AG09319 (cell line): Measurements from ENCODE around the gene CALML3.

Experiments used
- DNase-seq: peaks from one replicate; pipeline ENCODE4 v3.0.0-alpha.2; 2010; ENCODE audit warnings: low read depth; ENCODE audit errors: extremely low read depth
- TF ChIP-seq, protein P1 (sequence below): IDR thresholded peaks from 2 replicates; pipeline ENCODE4 v1.5.1; 2011; ENCODE audit warnings: low read depth, mild to moderate bottlenecking, inconsistent platforms, low read length, moderate library complexity

CALML3 gene

DNA sequence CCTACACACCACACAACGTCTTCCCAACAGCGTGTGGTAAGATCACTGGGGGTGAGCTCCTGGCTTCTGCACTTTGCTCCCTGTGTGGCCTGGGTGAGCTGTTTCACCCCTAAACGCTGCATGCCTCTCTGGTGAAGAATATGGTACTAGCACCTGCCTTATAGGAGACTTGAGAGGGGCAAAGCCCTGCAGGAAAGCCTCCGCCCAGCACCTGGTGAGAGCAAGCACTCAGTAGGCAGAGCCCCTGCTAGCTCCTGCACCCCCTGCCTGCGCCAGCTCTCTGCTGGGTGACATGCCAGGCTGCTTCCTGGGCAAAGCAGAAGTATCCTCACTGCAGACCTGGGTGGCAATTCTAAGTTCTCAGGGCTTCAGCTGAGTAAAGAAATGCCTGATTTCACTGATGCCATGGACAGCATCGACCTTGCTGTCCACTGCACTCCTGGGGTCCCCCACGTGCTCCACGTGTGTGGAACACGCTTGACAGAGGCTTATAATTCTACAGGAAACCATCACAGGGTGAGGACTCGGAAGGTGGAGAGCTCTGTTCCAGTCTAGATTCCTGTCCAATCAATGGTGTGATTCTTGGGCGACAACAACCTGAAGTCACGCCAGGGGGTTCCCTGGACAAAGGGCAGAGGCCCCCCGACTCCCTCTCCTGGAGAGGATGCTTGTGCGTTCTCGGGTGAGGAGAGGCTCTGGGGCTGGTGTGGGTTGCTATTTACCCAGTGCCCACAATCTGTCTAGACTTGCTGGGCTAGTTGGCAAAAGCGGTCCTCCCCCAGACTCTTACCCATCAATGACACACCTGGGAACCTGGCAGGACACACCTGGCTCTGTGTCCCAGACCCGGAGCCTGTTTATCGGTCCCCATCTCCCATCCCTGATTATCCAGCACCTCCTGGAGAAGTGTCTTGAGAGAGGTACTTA lies 20.4 kb upstream of the CALML3 start:
- DNase-seq, result no peak
- TF ChIP-seq, protein P1, sequence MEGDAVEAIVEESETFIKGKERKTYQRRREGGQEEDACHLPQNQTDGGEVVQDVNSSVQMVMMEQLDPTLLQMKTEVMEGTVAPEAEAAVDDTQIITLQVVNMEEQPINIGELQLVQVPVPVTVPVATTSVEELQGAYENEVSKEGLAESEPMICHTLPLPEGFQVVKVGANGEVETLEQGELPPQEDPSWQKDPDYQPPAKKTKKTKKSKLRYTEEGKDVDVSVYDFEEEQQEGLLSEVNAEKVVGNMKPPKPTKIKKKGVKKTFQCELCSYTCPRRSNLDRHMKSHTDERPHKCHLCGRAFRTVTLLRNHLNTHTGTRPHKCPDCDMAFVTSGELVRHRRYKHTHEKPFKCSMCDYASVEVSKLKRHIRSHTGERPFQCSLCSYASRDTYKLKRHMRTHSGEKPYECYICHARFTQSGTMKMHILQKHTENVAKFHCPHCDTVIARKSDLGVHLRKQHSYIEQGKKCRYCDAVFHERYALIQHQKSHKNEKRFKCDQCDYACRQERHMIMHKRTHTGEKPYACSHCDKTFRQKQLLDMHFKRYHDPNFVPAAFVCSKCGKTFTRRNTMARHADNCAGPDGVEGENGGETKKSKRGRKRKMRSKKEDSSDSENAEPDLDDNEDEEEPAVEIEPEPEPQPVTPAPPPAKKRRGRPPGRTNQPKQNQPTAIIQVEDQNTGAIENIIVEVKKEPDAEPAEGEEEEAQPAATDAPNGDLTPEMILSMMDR, result no peak

DNA sequence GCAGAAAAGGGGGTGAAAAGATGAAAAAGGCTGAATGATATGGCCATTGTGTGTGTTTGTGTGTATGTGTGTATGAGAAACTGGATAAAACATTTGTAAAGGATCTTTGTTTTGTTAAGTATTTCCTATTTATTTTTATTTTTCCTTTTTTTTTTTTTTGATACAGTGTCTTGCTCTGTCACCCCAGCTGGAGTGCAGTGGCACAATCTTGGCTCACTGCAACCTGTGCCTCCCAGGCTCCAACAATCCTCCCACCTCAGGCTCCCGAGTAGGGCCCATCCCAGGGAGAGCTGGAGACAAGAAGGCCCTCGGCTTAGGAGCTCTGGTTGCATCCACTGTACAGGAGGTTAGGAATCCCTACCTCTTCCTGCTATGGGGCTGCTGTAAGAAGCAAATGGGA lies 18.5 kb upstream of the CALML3 start:
- no peak for DNase-seq
- TF ChIP-seq, protein P1, result no peak

DNA sequence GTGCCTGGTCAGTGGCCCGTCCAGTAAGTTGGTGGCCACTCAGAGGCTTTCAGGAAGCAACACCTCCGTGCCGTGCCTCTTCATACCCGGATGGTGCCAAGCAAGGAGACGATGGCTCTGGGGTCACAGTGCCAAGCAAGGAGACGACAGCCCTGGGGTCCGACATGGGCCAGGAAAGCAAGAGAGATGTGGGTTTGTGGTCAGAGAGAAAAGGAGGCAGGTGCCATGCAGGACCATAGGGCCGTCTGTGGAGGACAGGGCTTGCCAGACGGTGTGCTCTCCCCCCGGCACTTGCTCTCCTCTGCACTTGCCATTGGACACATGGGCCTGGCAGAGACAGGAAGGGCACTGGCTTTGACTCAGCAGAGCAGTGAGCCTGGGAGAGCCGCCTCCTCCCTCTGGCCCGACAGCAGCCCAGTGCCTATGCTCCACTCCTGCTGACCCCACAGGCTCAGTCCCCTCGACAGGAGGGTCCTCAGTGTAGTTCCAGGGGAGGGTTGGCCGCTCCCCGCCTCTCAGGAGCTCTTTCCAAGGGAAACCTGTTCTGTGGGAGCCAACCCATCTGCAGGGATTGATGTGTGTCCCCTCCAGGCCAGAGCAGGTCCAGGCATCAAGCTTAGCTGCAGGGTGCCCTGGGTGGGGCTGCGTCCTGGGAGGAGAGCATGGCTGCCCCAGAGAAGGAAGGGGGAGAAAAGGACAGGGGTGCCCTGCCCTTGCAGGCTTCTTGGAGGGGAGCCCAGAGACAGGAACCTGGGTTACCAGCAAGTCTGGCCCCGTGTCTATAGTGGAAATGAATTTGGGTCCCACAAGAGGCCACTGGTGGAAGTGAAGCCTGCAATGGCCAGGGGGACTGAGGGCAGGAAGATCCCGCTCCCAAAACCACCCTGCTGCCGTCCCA lies 17.8 kb upstream of the CALML3 start:
- TF ChIP-seq, protein P1, result no peak

DNA sequence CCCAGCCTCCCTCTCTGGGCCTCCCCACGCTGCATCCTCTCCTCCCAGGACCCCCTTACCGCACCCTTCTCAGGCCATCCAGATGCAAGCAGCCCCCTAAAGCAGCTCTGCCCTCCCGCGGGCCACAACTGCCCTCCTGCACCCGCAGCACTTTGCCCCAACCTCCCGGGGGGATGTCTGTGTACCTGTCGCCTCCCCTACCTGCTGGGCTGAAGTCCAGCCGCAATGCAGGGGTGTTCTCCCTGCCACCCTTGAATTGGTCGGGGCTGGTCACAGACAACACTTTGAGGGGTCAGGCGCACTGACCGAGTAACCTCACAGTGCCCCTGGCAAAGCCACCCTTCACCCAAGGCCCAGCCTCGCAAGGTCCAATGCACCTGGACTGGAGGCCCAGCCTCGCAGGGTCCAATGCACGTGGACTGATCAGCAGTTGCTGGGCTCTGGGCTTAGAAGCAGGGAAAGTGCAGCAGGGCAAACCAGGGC lies 17.1 kb upstream of the CALML3 start:
- no peak for DNase-seq
- TF ChIP-seq, protein P1, result no peak

More for the DNA sequence above, 17.8 kb upstream of the CALML3 start:
- no peak for DNase-seq

DNA sequence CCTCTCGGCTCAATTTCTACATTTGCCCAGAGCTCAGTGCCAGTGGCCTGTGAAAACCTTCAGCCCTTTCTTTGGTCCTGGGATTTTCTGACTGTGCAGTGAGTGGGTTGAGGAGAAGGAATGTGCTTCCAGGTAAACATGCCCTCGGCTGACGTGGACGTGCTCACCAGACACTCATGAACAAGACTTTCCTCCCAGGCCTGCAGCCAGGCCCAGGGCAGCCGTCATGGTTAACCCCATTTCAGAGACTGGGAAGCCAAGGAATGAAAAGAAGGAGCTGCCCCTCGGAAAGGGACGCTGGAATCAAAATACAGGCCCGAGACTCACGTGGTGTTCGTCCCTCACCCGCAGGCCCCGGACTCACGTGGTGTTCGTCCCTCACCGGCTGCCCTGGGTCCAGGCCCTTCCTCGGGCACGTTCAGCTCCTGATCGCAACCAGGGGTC lies 16.6 kb upstream of the CALML3 start:
- no peak for DNase-seq
- TF ChIP-seq, protein P1, result no peak

DNA sequence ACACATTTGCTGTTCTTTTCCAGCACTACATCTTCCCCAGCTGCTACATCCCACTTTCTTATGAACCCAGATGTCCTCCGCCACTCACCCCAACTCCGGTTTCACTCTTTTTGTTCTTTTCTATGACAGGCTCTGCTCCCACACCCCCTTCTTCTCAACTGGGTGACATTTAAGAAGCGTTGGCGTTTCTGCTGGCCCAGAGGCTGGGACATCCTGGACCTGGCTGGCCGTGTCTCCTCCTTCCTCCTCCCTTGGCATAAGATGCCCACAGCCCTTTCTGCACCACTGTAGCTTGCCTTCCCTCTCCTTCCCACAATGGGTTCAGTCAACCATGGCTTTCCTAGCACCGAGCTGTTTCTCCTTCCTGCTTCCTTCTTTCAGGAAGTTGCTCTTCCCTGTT lies 16.0 kb upstream of the CALML3 start:
- DNase-seq, result no peak
- TF ChIP-seq, protein P1, result no peak
